ENCODE data around the gene CCNH. TPM values are rescaled to one million over a fixed set of nuclear protein-coding genes. Genes with fewer than 3 reads are reported as not detected.
A peak's percentile ranks its signal among the peaks of the same experiment; 100 is the strongest.

The CCNH gene
- total RNA-seq, 3 donors from 2014 or later (not counting 1 experiment from before 2014, with no cell fraction given) = 171 to 305 (median 268) TPM

DNA sequence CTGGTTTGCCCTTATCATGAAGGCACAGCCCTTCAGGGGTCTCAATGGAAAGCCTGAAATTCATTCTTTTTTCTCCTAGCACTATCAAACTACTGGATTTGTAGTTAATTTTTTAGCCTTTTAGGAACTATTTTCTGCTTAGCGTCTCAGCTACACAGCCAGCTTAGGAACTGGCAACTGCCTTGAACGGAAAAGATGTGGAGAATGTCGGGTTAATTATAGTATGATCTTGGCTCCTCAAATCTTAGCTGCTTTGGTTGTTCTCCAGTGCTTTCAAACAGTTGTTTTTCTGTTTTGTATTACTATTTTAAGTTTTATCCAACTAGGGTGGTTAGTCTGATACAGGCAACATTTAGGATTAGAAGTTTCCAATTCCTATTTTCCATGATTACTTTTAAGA lies 44.1 kb downstream of the CCNH start:
- 97% methylated on average over 3 of the region's 3 CpGs for WGBS (ENCODE audit: insufficient coverage)
- Mint-ChIP-seq H3K4me1 (peaks cover 5 to 8% of the 10 kb centered on the region in 2 donors), H3K27me3 (ENCODE audit: low read depth in 2 of 2) (no peaks in the 10 kb centered on the region), H3K4me3 (no peak overlapping the region), H3K36me3 (peaks cover 24% of the 10 kb centered on the region), H3K27ac (peak overlapping the region in 1 of 2 donors; percentile 58), H3K9me3 (no peaks in the 10 kb centered on the region)
- ATAC-seq (no peak), DNase-seq (no peak)
- Histone ChIP-seq H3K4me3 (ENCODE audit: low read length) (no peak overlapping the region), H3K36me3 (ENCODE audit: control insufficient read depth, insufficient read depth, low read length) (peaks cover 55% of the 10 kb centered on the region), H3K27ac (ENCODE audit: low read length) (no peak overlapping the region), H3K4me1 (ENCODE audit: control insufficient read depth, insufficient read depth, low read length) (no peaks in the 10 kb centered on the region), H3K27me3 (ENCODE audit: control insufficient read depth, insufficient read depth, low read length) (no peaks in the 10 kb centered on the region), H3K9me3 (ENCODE audit: control insufficient read depth, insufficient read depth, low read length) (no peaks in the 10 kb centered on the region)
- intact Hi-C loops (cut with micrococcal nuclease) = no loop called here
- TF ChIP-seq, protein P1, sequence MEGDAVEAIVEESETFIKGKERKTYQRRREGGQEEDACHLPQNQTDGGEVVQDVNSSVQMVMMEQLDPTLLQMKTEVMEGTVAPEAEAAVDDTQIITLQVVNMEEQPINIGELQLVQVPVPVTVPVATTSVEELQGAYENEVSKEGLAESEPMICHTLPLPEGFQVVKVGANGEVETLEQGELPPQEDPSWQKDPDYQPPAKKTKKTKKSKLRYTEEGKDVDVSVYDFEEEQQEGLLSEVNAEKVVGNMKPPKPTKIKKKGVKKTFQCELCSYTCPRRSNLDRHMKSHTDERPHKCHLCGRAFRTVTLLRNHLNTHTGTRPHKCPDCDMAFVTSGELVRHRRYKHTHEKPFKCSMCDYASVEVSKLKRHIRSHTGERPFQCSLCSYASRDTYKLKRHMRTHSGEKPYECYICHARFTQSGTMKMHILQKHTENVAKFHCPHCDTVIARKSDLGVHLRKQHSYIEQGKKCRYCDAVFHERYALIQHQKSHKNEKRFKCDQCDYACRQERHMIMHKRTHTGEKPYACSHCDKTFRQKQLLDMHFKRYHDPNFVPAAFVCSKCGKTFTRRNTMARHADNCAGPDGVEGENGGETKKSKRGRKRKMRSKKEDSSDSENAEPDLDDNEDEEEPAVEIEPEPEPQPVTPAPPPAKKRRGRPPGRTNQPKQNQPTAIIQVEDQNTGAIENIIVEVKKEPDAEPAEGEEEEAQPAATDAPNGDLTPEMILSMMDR (IDR thresholded peaks at IDR 0.05) = no peak

DNA sequence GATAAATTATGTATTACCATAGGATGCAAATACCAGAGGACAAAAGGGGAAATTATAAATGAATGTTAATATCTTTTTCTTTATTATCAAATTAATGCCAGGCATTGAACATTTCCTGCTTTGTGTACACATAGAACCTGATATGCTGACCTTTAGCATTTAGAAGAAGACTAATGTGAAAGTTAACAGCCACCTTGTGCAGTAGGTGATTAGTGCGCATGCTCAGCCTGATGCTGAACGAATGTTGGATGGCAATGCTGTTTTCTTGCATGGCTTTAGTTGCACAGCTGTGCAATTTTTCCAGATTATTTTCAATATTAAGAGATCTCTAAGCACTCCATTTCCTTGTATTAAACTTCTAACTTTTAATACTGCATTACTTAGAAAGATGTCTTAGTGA lies 45.5 kb downstream of the CCNH start:
- peaks cover 12% of the 10 kb centered on the region for H3K36me3 Mint-ChIP-seq
- Histone ChIP-seq H3K9me3 (ENCODE audit: control insufficient read depth, insufficient read depth, low read length) (no peaks in the 10 kb centered on the region), H3K4me3 (ENCODE audit: low read length) (no peak overlapping the region), H3K27ac (ENCODE audit: low read length) (no peak overlapping the region), H3K4me1 (ENCODE audit: control insufficient read depth, insufficient read depth, low read length) (no peaks in the 10 kb centered on the region), H3K27me3 (ENCODE audit: control insufficient read depth, insufficient read depth, low read length) (no peaks in the 10 kb centered on the region), H3K36me3 (ENCODE audit: control insufficient read depth, insufficient read depth, low read length) (peaks cover 52% of the 10 kb centered on the region)
- intact Hi-C loops (cut with micrococcal nuclease) = no loop called here
- no peaks in the 10 kb centered on the region for H3K9me3 Mint-ChIP-seq
- DNase-seq = no peak
- TF ChIP-seq, protein P1 (IDR thresholded peaks at IDR 0.05) = no peak
- ATAC-seq = no peak
- H3K27ac Mint-ChIP-seq = peak overlapping the region in 1 of 2 donors; percentile 16
- no peaks in the 10 kb centered on the region for H3K27me3 Mint-ChIP-seq (ENCODE audit: low read depth in 2 of 2)
- H3K4me3 Mint-ChIP-seq = no peak overlapping the region
- H3K4me1 Mint-ChIP-seq = peaks cover 10 to 12% of the 10 kb centered on the region in 2 donors
- WGBS (ENCODE audit: insufficient coverage) = 98% methylated on average over 2 of the region's 2 CpGs

DNA sequence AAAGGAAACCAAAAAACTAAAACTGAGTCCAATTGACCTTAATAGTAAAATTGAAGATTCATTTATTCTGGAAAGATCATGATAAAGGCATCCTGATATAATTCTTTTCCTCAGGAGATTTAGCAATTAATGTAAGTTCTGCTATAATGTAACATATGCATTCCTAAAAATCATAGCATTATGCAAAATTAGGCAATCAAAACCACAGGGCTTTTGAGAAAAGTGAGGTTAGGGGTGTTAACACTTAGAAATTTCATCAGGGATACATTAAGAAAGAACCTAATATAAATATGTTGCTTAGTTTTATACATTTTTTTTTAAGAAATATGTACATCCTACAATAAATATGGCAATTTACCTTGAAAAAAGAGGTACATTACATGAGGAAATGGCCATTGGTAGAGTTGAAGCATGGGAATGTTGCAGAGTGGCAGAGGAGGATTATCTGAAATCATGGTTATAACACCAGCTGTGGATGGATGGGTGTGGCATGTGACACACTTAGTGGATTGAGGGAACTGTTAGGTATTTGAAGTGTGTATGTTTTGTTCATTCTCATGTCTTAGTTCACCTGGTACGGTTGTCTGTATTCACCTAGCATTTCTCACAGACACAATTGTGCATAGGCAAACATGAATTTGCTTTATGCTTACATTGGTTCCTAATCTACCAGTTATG lies 51.1 kb downstream of the CCNH start:
- Mint-ChIP-seq H3K4me1 (peaks cover 28 to 30% of the 10 kb centered on the region in 2 donors), H3K4me3 (peak overlapping the region; percentile 14), H3K27ac (peak overlapping the region; percentile 36 to 56), H3K9me3 (no peaks in the 10 kb centered on the region), H3K36me3 (peaks cover 7% of the 10 kb centered on the region), H3K27me3 (ENCODE audit: low read depth in 2 of 2) (no peaks in the 10 kb centered on the region)
- WGBS (ENCODE audit: insufficient coverage) = 100% methylated on average over 1 of the region's 1 CpG
- ATAC-seq (peak in 1 of 3 donors; percentile 43), DNase-seq (no peak)
- Histone ChIP-seq H3K9me3 (ENCODE audit: control insufficient read depth, insufficient read depth, low read length) (no peaks in the 10 kb centered on the region), H3K36me3 (ENCODE audit: control insufficient read depth, insufficient read depth, low read length) (peaks cover 29% of the 10 kb centered on the region), H3K27ac (ENCODE audit: low read length) (no peak overlapping the region), H3K27me3 (ENCODE audit: control insufficient read depth, insufficient read depth, low read length) (no peaks in the 10 kb centered on the region), H3K4me3 (ENCODE audit: low read length) (no peak overlapping the region), H3K4me1 (ENCODE audit: control insufficient read depth, insufficient read depth, low read length) (no peaks in the 10 kb centered on the region)
- TF ChIP-seq, protein P1 (IDR thresholded peaks at IDR 0.05) = no peak
- intact Hi-C loops (cut with micrococcal nuclease) = no loop called here

DNA sequence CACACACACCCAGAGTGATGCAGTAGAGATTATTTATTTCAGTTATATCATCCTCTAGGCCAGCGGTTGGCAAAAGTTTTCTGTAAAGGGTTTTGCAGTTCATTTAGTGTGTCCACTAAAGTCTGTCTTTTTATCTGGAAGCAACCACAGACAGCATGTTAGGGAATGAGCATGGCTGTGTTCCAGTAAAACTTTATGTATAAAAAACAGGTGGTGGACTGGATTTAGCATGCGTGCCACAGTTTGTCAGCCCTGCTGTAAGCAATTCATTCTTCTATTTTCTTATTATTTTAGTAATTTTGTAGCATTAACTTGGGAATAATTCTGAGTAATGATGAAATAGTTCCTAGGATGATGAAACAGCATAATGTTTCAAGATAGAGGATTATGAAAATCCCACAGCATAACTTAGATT lies 51.7 kb downstream of the CCNH start:
- 100% methylated on average over 1 of the region's 2 CpGs for WGBS (ENCODE audit: insufficient coverage)
- Mint-ChIP-seq H3K4me1 (peaks cover 28 to 30% of the 10 kb centered on the region in 2 donors), H3K9me3 (no peaks in the 10 kb centered on the region), H3K36me3 (peaks cover 7% of the 10 kb centered on the region), H3K4me3 (no peak overlapping the region), H3K27ac (peak overlapping the region; percentile 36 to 56), H3K27me3 (ENCODE audit: low read depth in 2 of 2) (no peaks in the 10 kb centered on the region)
- intact Hi-C loops (cut with micrococcal nuclease) = no loop called here
- H3K4me3 ChIP-seq (ENCODE audit: low read length) = no peak overlapping the region
- TF ChIP-seq, protein P1 (IDR thresholded peaks at IDR 0.05) = no peak
- DNase-seq (no peak), ATAC-seq (no peak)
- H3K27ac ChIP-seq (ENCODE audit: low read length) = no peak overlapping the region
- peaks cover 29% of the 10 kb centered on the region for H3K36me3 ChIP-seq (ENCODE audit: control insufficient read depth, insufficient read depth, low read length)
- no peaks in the 10 kb centered on the region for H3K27me3 ChIP-seq (ENCODE audit: control insufficient read depth, insufficient read depth, low read length)
- H3K4me1 ChIP-seq (ENCODE audit: control insufficient read depth, insufficient read depth, low read length) = no peaks in the 10 kb centered on the region
- no peaks in the 10 kb centered on the region for H3K9me3 ChIP-seq (ENCODE audit: control insufficient read depth, insufficient read depth, low read length)

Measured in natural killer cell (primary cell).